K562 (cell line): ENCODE results near the gene TDRD10. TPM values are rescaled to one million over a fixed set of nuclear protein-coding genes. Genes with fewer than 3 reads are reported as not detected.

ENCODE experiments used
- ILK ChIP-seq: fragments of 450-650 bp; IDR thresholded peaks from 2 replicates; pipeline ENCODE4 v1.6.1; 2016; ENCODE audit warnings: missing genetic modification characterization, low read depth, mild to moderate bottlenecking, missing compliant biosample characterization, moderate library complexity, borderline replicate concordance
- RUNX1 ChIP-seq: sonication (generic); IDR thresholded peaks from 2 replicates; pipeline ENCODE4 v1.6.1; 2016; ENCODE audit warnings: antibody characterized with exemption, low read depth
- YY1 ChIP-seq, 3 experiments: IDR thresholded peaks; 2 replicates each; pipeline ENCODE4 v1.6.1; 2011; ENCODE audit warnings: low read length in 2 of 3, mild to moderate bottlenecking in 2 of 3, moderate library complexity in 2 of 3, borderline replicate concordance in 1 of 3, control low read depth in 1 of 3, low read depth in 1 of 3; ENCODE audit not compliant: insufficient read depth in 3 of 3, insufficient replicate concordance in 2 of 3, control insufficient read depth in 1 of 3, insufficient read length in 1 of 3; ENCODE audit errors: extremely low read depth in 1 of 3
- polyA plus RNA-seq, 8 experiments: library from polyadenylated mRNA; depleted of rRNA in 4 of 8; stranded (reverse) in 5 of 8; unstranded in 3 of 8; fragments of >200 nt; fragmentation: Nextera tagmentation in 2 of 8; fragmentation: Illumina TruSeq in 1 of 8; extraction: Ambion mirVana in 2 of 8; extraction: Trizol in 1 of 8; gene quantifications; 2 replicates each; pipeline versions ENCODE4 v1.2.1 to v1.2.3, GENCODE V29; 2011 to 2014; ENCODE audit warnings: inconsistent platforms in 1 of 8, missing spikeins in 1 of 8
- total RNA-seq, 7 experiments: library from RNA; depleted of rRNA in 6 of 7; stranded (reverse); fragments of >200 nt in 6 of 7; fragmentation: Illumina TruSeq in 2 of 7; extraction: Trizol in 2 of 7; gene quantifications; 2 replicates each; pipeline versions ENCODE4 v1.2.1 to v1.2.3, GENCODE V29; 2011 to 2021; ENCODE audit warnings: low replicate concordance in 1 of 7

TDRD10 gene
- total and polyA plus RNA-seq, 9 of the 15 experiments (the other 6 are each of a cell fraction or from before 2014, with no cell fraction given): not detected

GRCh38 chr1:154595621-154596020, 93.6 kb downstream of the TDRD10 start (continued):
- TF ChIP-seq YY1 (IDR thresholded peaks at IDR 0.05; ENCODE audit: borderline replicate concordance in 1 of 3, control insufficient read depth in 1 of 3, extremely low read depth in 1 of 3, insufficient read depth in 3 of 3, insufficient read length in 1 of 3, insufficient replicate concordance in 2 of 3, low read depth in 1 of 3, low read length in 2 of 3): no peak
- no peak for TF ChIP-seq RUNX1
- TF ChIP-seq ILK: no peak

Other genes starting within 250 kb of the TDRD10 start
Only the 7 nearest of the 8 such genes appear.
- gene AQP10, start 181.1 kb upstream of the TDRD10 start, total RNA-seq (2014; rRNA removed): 1.9 and 2.1 TPM in 2 replicates
- gene AQP10, start 181.1 kb upstream of the TDRD10 start, total RNA-seq (2014; rRNA removed; fragmentation: Illumina TruSeq; extraction: Trizol): 1.7 and 1.9 TPM in 2 replicates
- gene AQP10, start 181.1 kb upstream of the TDRD10 start, total RNA-seq (2015; rRNA removed; fragmentation: Illumina TruSeq; extraction: Trizol): 1.3 and 1.5 TPM in 2 replicates
- 3.7 and 4.9 TPM in 2 replicates for gene AQP10, start 181.1 kb upstream of the TDRD10 start, total RNA-seq (2021)
- gene AQP10, start 181.1 kb upstream of the TDRD10 start, polyA plus RNA-seq (2011; rRNA removed): 9.7 and 20.6 TPM in 2 replicates
- 5.6 and 7.4 TPM in 2 replicates for gene AQP10, start 181.1 kb upstream of the TDRD10 start, polyA plus RNA-seq (2014; fragmentation: Illumina TruSeq; extraction: Trizol)
- gene AQP10, start 181.1 kb upstream of the TDRD10 start, polyA plus RNA-seq (2014; fragmentation: Nextera tagmentation; extraction: Ambion mirVana): under 1 TPM; 0.37 to 0.56 TPM
- gene AQP10, start 181.1 kb upstream of the TDRD10 start, polyA plus RNA-seq (2014; rRNA removed): 4.5 and 5.0 TPM in 2 replicates
- gene ATP8B2, start 176.7 kb upstream of the TDRD10 start, total RNA-seq (2014; rRNA removed): 33.2 and 53.4 TPM in 2 replicates
- 16.0 and 16.9 TPM in 2 replicates for gene ATP8B2, start 176.7 kb upstream of the TDRD10 start, total RNA-seq (2014; rRNA removed; fragmentation: Illumina TruSeq; extraction: Trizol)
- gene ATP8B2, start 176.7 kb upstream of the TDRD10 start, total RNA-seq (2015; rRNA removed; fragmentation: Illumina TruSeq; extraction: Trizol): 12.3 and 12.4 TPM in 2 replicates
- gene ATP8B2, start 176.7 kb upstream of the TDRD10 start, total RNA-seq (2021): 28.4 and 29.8 TPM in 2 replicates
- 21.5 and 33.4 TPM in 2 replicates for gene ATP8B2, start 176.7 kb upstream of the TDRD10 start, polyA plus RNA-seq (2011; rRNA removed)
- 18.4 and 22.1 TPM in 2 replicates for gene ATP8B2, start 176.7 kb upstream of the TDRD10 start, polyA plus RNA-seq (2014; fragmentation: Illumina TruSeq; extraction: Trizol)
- under 1 TPM; 0.27 to 0.58 TPM for gene ATP8B2, start 176.7 kb upstream of the TDRD10 start, polyA plus RNA-seq (2014; fragmentation: Nextera tagmentation; extraction: Ambion mirVana)
- gene ATP8B2, start 176.7 kb upstream of the TDRD10 start, polyA plus RNA-seq (2014; rRNA removed): 23.8 and 29.4 TPM in 2 replicates
- 0.05 and 0.37 TPM in 2 replicates for gene IL6R, start 96.9 kb upstream of the TDRD10 start, total RNA-seq (2014; rRNA removed)
- 0.03 and 0.11 TPM in 2 replicates for gene IL6R, start 96.9 kb upstream of the TDRD10 start, total RNA-seq (2014; rRNA removed; fragmentation: Illumina TruSeq; extraction: Trizol)
- gene IL6R, start 96.9 kb upstream of the TDRD10 start, total RNA-seq (2015; rRNA removed; fragmentation: Illumina TruSeq; extraction: Trizol): 0.07 and 0.19 TPM in 2 replicates
- gene IL6R, start 96.9 kb upstream of the TDRD10 start, total RNA-seq (2021): 0.24 and 0.47 TPM in 2 replicates
- gene IL6R, start 96.9 kb upstream of the TDRD10 start, polyA plus RNA-seq (2011; rRNA removed): 0.25 and 0.83 TPM in 2 replicates
- gene IL6R, start 96.9 kb upstream of the TDRD10 start, polyA plus RNA-seq (2014; fragmentation: Illumina TruSeq; extraction: Trizol): 0.09 and 0.40 TPM in 2 replicates
- not detected for gene IL6R, start 96.9 kb upstream of the TDRD10 start, polyA plus RNA-seq (2014; fragmentation: Nextera tagmentation; extraction: Ambion mirVana)
- gene IL6R, start 96.9 kb upstream of the TDRD10 start, polyA plus RNA-seq (2014; rRNA removed): 0.03 and 1.1 TPM in 2 replicates
- gene SHE, start 193 bp downstream of the TDRD10 start, total RNA-seq (2014; rRNA removed): 0.04 and 0.05 TPM in 2 replicates
- gene SHE, start 193 bp downstream of the TDRD10 start, total RNA-seq (2014; rRNA removed; fragmentation: Illumina TruSeq; extraction: Trizol): not detected in 2 replicates
- not detected in 2 replicates for gene SHE, start 193 bp downstream of the TDRD10 start, total RNA-seq (2015; rRNA removed; fragmentation: Illumina TruSeq; extraction: Trizol)
- not detected in 2 replicates for gene SHE, start 193 bp downstream of the TDRD10 start, total RNA-seq (2021)
- not detected in 2 replicates for gene SHE, start 193 bp downstream of the TDRD10 start, polyA plus RNA-seq (2011; rRNA removed)
- gene SHE, start 193 bp downstream of the TDRD10 start, polyA plus RNA-seq (2014; fragmentation: Illumina TruSeq; extraction: Trizol): not detected in 2 replicates
- not detected for gene SHE, start 193 bp downstream of the TDRD10 start, polyA plus RNA-seq (2014; fragmentation: Nextera tagmentation; extraction: Ambion mirVana)
- 0.01 TPM in 1 of 2 replicates, not detected in the other for gene SHE, start 193 bp downstream of the TDRD10 start, polyA plus RNA-seq (2014; rRNA removed)
- 21.6 and 25.2 TPM in 2 replicates for gene UBE2Q1, start 56.4 kb downstream of the TDRD10 start, total RNA-seq (2014; rRNA removed)
- gene UBE2Q1, start 56.4 kb downstream of the TDRD10 start, total RNA-seq (2014; rRNA removed; fragmentation: Illumina TruSeq; extraction: Trizol): 28.5 and 32.1 TPM in 2 replicates
- gene UBE2Q1, start 56.4 kb downstream of the TDRD10 start, total RNA-seq (2015; rRNA removed; fragmentation: Illumina TruSeq; extraction: Trizol): 31.6 and 33.2 TPM in 2 replicates
- 58.8 and 62.4 TPM in 2 replicates for gene UBE2Q1, start 56.4 kb downstream of the TDRD10 start, total RNA-seq (2021)
- 14.2 and 17.7 TPM in 2 replicates for gene UBE2Q1, start 56.4 kb downstream of the TDRD10 start, polyA plus RNA-seq (2011; rRNA removed)
- gene UBE2Q1, start 56.4 kb downstream of the TDRD10 start, polyA plus RNA-seq (2014; fragmentation: Illumina TruSeq; extraction: Trizol): 39.0 and 48.3 TPM in 2 replicates
- 10 to 100 TPM in 1 of 2 experiments, 1 to 10 TPM in 1; 8.0 to 10.6 TPM for gene UBE2Q1, start 56.4 kb downstream of the TDRD10 start, polyA plus RNA-seq (2014; fragmentation: Nextera tagmentation; extraction: Ambion mirVana)
- 17.9 and 27.6 TPM in 2 replicates for gene UBE2Q1, start 56.4 kb downstream of the TDRD10 start, polyA plus RNA-seq (2014; rRNA removed)
- not detected in 2 replicates for gene CHRNB2, start 65.6 kb downstream of the TDRD10 start, total RNA-seq (2014; rRNA removed)
- not detected in 2 replicates for gene CHRNB2, start 65.6 kb downstream of the TDRD10 start, total RNA-seq (2014; rRNA removed; fragmentation: Illumina TruSeq; extraction: Trizol)
- gene CHRNB2, start 65.6 kb downstream of the TDRD10 start, total RNA-seq (2015; rRNA removed; fragmentation: Illumina TruSeq; extraction: Trizol): not detected in 2 replicates
- not detected in 2 replicates for gene CHRNB2, start 65.6 kb downstream of the TDRD10 start, total RNA-seq (2021)
- not detected in 2 replicates for gene CHRNB2, start 65.6 kb downstream of the TDRD10 start, polyA plus RNA-seq (2011; rRNA removed)
- gene CHRNB2, start 65.6 kb downstream of the TDRD10 start, polyA plus RNA-seq (2014; fragmentation: Illumina TruSeq; extraction: Trizol): not detected in 2 replicates
- under 1 TPM in 1 of 2 experiments, not detected in 1; 0.01 TPM for gene CHRNB2, start 65.6 kb downstream of the TDRD10 start, polyA plus RNA-seq (2014; fragmentation: Nextera tagmentation; extraction: Ambion mirVana)
- not detected in 2 replicates for gene CHRNB2, start 65.6 kb downstream of the TDRD10 start, polyA plus RNA-seq (2014; rRNA removed)
- gene ADAR, start 106.0 kb downstream of the TDRD10 start, total RNA-seq (2014; rRNA removed): 48.0 and 53.6 TPM in 2 replicates
- 60.2 and 63.6 TPM in 2 replicates for gene ADAR, start 106.0 kb downstream of the TDRD10 start, total RNA-seq (2014; rRNA removed; fragmentation: Illumina TruSeq; extraction: Trizol)
- 66.2 and 68.0 TPM in 2 replicates for gene ADAR, start 106.0 kb downstream of the TDRD10 start, total RNA-seq (2015; rRNA removed; fragmentation: Illumina TruSeq; extraction: Trizol)
- gene ADAR, start 106.0 kb downstream of the TDRD10 start, total RNA-seq (2021): 94.2 and 96.9 TPM in 2 replicates
- 117 and 123 TPM in 2 replicates for gene ADAR, start 106.0 kb downstream of the TDRD10 start, polyA plus RNA-seq (2011; rRNA removed)
- gene ADAR, start 106.0 kb downstream of the TDRD10 start, polyA plus RNA-seq (2014; fragmentation: Illumina TruSeq; extraction: Trizol): 67.0 and 75.9 TPM in 2 replicates
- gene ADAR, start 106.0 kb downstream of the TDRD10 start, polyA plus RNA-seq (2014; fragmentation: Nextera tagmentation; extraction: Ambion mirVana): 10 to 100 TPM; 30.1 to 41.2 TPM
- 46.3 and 51.3 TPM in 2 replicates for gene ADAR, start 106.0 kb downstream of the TDRD10 start, polyA plus RNA-seq (2014; rRNA removed)